Measurements from ENCODE around the gene FAM136A.
A peak's percentile ranks its signal among the peaks of the same experiment; 100 is the strongest.
"Not testable (repeated sequence)": the region's sequence is repeated elsewhere in the genome, so short reads cannot be mapped to it uniquely, and the experiment has no call there.

Gene FAM136A

DNA sequence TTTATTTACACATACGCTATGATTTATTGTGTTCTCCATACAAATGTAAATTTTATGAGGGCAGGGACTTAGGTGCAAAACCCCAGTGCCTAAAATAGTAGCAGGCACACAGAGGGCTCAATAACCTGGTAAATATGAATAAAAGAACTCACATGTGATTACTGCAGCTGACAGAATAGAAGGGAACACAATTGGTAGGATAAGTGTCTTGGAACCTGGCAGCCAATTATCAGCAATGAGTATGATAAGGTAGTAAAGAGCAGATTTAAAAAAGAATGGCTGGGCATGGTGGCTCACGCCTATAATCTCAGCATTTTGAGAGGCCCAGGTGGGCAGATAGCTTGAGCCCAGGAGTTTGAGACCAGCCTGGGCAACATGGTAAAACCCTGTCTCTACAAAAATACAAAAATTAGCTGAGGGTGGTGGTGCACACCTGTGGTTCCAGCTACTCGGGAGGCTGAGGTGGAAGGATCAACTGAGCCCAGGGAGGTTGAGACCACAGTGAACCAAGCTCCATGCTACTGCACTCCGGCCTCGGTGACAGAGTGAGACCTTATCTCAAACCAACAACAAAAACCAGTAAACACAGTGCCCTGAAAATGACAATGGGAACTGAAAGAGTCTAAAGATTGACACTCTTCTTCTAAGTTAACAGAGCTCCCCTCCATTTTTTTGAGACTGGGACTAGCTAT lies 18.2 kb downstream of the FAM136A start:
- FAIRE-seq: no peak

DNA sequence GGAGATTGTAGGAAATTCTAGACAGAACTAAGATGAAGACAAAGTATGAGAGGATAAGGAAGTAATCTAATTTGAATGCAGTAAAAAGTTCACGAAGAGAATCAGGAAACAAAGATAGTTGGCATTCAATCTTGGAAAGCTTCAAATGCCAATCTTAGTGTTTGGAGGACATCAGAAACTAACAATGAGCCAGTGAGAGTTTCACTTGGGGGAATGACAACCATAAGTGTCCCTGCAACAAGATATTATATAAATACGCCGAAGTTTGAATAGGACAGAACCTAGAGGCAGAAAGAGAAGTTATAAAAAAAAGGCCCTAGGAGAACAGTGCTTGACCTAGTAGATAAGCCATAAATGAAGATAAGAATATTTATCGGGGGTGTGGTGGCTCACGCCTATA lies 19.4 kb downstream of the FAM136A start:
- no peak for FAIRE-seq

DNA sequence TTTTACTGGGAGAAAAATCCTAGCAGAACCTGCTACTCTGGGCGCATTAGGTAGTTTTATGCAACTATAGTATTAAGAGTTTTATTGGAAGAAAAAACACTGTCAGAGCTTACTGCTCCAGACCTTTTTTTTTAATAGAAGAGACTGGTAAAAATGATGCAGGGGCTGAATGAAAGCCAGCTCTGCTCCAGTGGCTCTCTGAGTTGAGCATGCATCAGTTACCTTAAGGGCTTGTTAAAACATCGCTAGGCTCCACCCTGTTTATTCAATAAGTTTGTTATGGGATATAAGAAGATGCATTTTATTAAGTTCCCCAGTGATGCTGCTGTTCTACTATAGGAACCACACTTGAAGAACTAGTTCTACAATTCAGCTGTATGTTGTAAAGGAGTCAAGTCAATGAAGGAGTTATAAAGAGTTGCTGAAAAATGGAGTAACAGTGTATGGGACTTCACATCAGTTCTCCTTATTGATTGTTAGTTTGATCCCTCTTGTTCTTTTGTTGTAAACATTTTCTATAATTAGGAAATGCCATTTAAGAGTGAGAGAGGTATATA lies 21.5 kb downstream of the FAM136A start:
- no peak for FAIRE-seq

DNA sequence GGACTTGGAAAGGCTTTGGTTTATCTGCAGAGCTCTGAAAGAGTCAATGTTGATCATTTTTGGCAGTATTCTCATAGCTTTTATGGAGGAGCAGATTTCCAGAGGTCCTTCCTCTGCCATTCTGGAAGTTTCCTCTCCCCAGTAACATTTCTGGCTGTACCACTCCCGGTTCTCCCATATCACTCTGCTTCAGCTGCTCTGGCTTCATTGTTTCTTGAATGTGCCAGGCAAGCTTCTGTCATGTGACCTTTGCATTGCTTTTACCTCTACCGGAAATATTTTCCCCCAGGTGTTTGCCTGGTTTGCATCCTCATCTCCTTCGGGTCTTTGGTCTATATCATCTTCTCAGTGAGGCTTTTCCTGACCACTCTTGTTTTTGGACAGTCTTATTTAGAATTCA lies 31.5 kb downstream of the FAM136A start:
- no peak for FAIRE-seq

DNA sequence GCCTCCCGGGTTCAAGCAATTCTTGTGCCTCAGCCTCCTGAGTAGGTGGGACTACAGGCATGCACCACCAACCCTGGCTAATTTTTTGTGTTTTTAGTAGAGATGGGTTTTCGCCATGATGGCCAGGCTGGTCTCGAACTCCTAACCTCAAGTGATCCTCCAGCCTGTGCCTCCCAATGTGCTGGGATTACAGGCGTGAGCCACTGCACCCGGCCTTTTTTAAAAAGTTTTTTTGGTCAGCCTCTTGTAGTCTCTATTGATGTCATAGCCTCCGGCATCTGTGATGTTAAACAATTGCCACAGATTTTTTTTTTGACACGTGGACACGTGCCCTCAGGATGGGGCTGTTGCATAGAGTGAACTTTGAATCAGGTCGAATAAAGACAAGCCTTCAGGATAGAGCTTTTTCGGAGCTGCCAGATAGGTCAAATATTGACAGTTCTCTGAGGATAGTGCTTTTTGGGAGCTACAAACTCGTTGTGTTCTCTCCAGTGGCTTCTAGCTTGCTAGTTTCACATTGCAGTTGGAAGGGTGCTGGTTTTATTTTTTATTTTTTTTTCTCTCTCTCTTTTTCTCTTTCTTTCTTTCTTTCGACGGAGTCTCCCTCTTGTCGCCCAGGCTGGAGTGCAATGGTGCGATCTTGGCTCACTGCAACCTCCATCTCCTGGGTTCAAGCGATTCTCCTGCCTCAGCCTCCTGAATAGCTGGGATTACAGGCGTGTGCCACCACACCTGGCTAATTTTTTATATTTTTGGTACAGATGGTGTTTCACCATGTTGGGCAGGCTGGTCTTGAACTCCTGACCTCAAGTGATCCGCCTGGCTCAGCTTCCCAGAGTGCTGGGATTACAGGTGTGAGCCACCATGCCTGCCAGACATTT lies 32.2 kb downstream of the FAM136A start:
- FAIRE-seq: not testable (repeated sequence)

GRCh38 chr2:70266925-70267324 lies 34.9 kb downstream of the FAM136A start:
- FAIRE-seq: not testable (repeated sequence)

GRCh38 chr2:70261501-70261900 lies 40.4 kb downstream of the FAM136A start:
- no peak for FAIRE-seq

DNA sequence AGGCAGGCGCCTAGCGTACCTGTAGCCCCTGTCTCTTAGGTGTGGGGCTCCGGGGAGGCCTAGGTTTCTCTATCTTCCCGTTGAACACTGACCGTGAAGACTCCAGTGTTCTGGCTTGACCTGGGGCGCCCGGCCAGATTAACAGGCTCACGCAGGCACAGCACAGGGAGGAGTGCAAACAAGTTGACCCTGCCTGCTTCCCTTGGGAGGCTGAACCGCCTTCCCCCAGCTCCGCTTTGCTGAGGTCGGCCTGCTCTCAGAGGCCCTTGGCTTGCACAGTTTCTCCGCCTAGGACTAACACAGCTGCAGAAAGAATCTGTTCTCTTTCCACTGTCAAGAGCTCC lies 43.4 kb downstream of the FAM136A start:
- no peak for FAIRE-seq

DNA sequence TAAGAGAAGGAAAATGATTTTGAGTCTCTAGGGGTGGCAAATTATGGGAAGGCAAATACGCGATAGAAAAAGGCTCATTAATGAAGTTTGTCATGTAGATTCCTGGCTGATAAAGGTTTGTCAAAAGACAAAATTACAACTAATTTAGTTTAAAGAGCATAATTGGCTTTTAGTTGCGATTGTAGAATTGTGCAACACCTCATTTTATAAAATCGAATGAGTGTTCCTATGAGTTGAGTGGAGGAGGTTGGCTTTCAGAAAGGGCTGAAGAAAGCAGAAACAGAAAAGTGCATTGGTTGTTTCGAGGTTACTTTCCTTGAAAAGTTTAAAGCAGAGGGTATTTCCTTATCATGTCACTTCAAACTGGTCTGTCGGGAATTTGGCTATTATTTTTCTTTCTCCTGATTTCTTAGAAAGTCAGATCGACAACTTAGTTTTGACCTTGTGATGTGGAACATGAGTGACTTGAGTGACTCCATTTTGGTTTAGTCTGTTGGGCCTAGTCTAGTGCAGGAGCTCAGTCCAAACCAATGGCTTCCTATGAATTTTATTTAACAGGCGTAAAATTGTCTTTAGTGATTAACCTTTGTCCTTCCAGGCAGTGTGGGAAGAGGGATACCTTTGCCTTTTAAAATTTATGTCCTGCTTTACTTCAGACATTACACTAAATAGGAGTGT lies 46.1 kb downstream of the FAM136A start:
- no peak for FAIRE-seq

DNA sequence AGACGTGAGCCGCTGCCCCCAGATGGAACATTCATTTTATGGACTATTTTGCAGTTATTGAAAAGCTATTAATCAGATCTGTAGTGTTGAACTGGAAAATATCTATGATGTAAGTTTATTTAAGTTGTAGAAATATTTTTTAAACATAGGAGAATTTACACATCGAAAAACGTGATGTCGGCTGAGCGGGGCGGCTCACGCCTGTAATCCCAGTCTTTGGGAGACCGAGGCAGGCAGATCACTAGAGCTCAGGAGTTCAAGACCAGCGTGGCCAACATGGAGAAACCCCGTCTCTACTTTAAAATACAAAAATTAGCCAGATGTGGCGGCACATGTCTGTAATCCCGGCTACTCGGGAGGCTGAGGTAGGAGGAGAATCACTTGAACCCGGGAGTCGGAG lies 51.4 kb downstream of the FAM136A start:
- no peak for FAIRE-seq

DNA sequence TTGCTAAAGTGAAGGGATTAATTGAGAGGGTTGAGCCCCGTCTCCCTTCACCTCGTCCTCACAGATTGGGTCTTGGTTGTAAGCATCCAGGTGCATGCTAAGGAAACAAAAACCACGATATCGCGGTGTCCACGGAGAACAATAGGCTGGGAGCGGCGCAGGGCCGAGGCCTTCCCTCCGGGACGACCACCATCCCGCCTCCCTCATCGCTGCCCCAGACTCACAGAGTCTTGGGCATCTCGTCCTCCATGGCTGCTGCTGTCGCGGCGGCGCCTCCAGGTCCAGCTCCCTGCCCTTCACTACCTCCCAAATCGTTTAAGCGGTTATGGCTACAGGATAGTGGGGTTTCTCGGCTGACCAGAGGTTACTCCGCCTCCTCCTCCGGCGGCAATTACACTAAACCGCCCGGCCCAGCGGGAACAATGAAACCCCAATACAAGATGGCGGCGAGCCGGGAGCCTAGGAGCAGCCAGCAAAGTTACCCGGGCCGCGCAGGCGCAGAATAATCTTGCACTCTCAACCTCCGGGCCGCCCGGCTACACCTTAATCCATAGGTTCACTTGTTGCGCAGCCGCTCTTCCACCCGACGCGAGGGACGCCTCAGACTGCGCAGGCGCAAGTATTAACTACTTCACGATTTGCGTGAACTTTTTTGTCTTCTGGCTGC lies 53.6 kb downstream of the FAM136A start, which contains the start of gene TIA1:
TSS of gene TIA1 (minus strand) at position 448 of the 667 bp plus-strand sequence. CDS start at position 250, 198 bp downstream.
- FAIRE-seq: peak; percentile 96

DNA sequence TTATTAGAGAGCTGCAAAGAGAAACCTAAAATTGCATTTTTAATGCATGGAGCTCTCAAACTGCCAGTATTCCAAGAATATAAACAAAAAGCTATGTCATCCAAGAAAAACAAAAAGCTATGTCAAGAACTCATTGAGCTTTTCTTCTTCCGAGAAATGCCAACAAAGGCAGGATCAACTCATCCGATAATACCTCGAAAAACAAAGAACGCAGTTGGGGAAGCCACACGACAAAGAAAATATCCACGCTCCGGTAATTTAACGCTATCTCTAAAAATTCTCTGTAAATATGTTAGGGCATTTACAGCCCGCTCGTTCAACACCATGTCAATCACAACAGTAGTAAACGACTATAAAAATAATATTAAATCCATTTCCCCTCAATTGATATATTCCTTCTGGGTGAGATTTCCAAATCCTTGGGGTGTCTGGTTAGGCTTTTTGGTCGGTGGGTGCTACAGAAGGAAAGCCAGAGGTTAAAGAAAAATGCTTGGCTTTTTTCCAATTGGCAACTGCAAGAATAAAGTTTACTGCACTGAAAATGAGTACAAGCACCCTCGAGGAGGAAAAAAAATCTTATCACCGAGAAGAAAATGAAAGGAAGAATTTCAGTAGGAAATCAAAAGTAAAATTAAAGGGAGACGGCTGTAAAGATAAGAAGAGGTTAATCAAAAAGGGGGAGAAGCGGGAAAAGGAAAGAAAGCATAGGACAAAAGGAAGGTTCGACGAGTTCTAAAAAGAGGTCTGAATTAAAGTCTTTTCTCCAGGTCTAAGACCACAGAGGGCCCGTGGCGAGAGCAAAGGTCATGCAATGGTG lies 54.3 kb downstream of the FAM136A start:
- no peak for FAIRE-seq

Data from TTC549 (cell line).